Mesenchymal stem cell (in vitro differentiated cells and primary cell): ENCODE data around the gene HRAS.

Experiments
- DNase-seq: peaks from one replicate; pipeline ENCODE4 v3.0.0-alpha.2; 2013
- H2AFZ ChIP-seq: one replicate; pipeline ENCODE4 v1.6.1; 2013; ENCODE audit warnings: low read depth, mild to moderate bottlenecking, control low read depth, inconsistent platforms, low read length, moderate library complexity
- H2AK5ac ChIP-seq: 2 replicates; pipeline ENCODE4 v1.6.1; 2013; ENCODE audit warnings: low read length, moderate library complexity, mild to moderate bottlenecking, inconsistent platforms; ENCODE audit not compliant: severe bottlenecking
- H2BK120ac ChIP-seq: one replicate; pipeline ENCODE4 v1.6.1; 2013; ENCODE audit warnings: low read depth, mild to moderate bottlenecking, inconsistent platforms, low read length, moderate library complexity
- H2BK12ac ChIP-seq, 2 experiments: one replicate each; pipeline ENCODE4 v1.6.1; 2013; ENCODE audit warnings: inconsistent platforms in 2 of 2, low read length in 2 of 2, mild to moderate bottlenecking in 2 of 2, moderate library complexity in 2 of 2, control low read depth in 1 of 2
- H2BK15ac ChIP-seq: one replicate; pipeline ENCODE4 v1.6.1; 2013; ENCODE audit warnings: mild to moderate bottlenecking, low read depth, inconsistent platforms; ENCODE audit not compliant: poor library complexity, severe bottlenecking
- H2BK5ac ChIP-seq: 2 replicates; pipeline ENCODE4 v1.6.1; 2013; ENCODE audit warnings: low read depth, mild to moderate bottlenecking, low read length, control low read depth, inconsistent platforms; ENCODE audit not compliant: poor library complexity, severe bottlenecking
- H3K14ac ChIP-seq, 2 experiments: one replicate each; pipeline ENCODE4 v1.6.1; 2013; ENCODE audit warnings: inconsistent platforms in 2 of 2, low read length in 2 of 2, control low read depth in 1 of 2, mild to moderate bottlenecking in 1 of 2, moderate library complexity in 1 of 2
- H3K18ac ChIP-seq, 2 experiments: one replicate each; pipeline ENCODE4 v1.6.1; 2013; ENCODE audit warnings: inconsistent platforms in 2 of 2, low read length in 2 of 2, control low read depth in 1 of 2, low read depth in 1 of 2, mild to moderate bottlenecking in 1 of 2
- H3K23ac ChIP-seq, 2 experiments: one replicate each; pipeline ENCODE4 v1.6.1; 2013; ENCODE audit warnings: inconsistent platforms in 2 of 2, low read length in 2 of 2, mild to moderate bottlenecking in 2 of 2, moderate library complexity in 2 of 2, control low read depth in 1 of 2
- H3K27ac ChIP-seq: 2 replicates; pipeline ENCODE4 v1.5.1; 2013; ENCODE audit warnings: mild to moderate bottlenecking, moderate library complexity, low read length, control low read depth, inconsistent platforms; ENCODE audit not compliant: poor library complexity, severe bottlenecking
- H3K27me3 ChIP-seq, 2 experiments: 2 replicates each; pipeline versions ENCODE4 v1.6.1 to v1.7.0; 2013; ENCODE audit warnings: low read length in 2 of 2, mild to moderate bottlenecking in 2 of 2, moderate library complexity in 2 of 2, control low read depth in 1 of 2, inconsistent platforms in 1 of 2; ENCODE audit not compliant: control insufficient read depth in 1 of 2, insufficient read depth in 1 of 2
- H3K36me3 ChIP-seq, 2 experiments: 2 replicates each; pipeline versions ENCODE4 v1.6.1 to v1.7.0; 2013; ENCODE audit warnings: low read length in 2 of 2, control low read depth in 1 of 2, inconsistent platforms in 1 of 2, low read depth in 1 of 2, mild to moderate bottlenecking in 1 of 2; ENCODE audit not compliant: insufficient read depth in 2 of 2, control insufficient read depth in 1 of 2
- H3K4ac ChIP-seq, 2 experiments: one replicate each; pipeline ENCODE4 v1.6.1; 2013; ENCODE audit warnings: inconsistent platforms in 2 of 2, low read length in 2 of 2, mild to moderate bottlenecking in 2 of 2, moderate library complexity in 2 of 2, control low read depth in 1 of 2, low read depth in 1 of 2
- H3K4me1 ChIP-seq: 2 replicates; pipeline ENCODE4 v1.6.1; 2013; ENCODE audit warnings: low read depth, low read length, control low read depth; ENCODE audit not compliant: control insufficient read depth, insufficient read depth
- H3K4me2 ChIP-seq: 2 replicates; pipeline ENCODE4 v1.6.1; 2013; ENCODE audit warnings: low read length, mild to moderate bottlenecking, inconsistent platforms; ENCODE audit not compliant: poor library complexity, severe bottlenecking
- H3K4me3 ChIP-seq, 2 experiments: 2 replicates each; pipeline versions ENCODE4 v1.5.1 to v1.7.0; 2013; ENCODE audit warnings: low read length in 2 of 2, mild to moderate bottlenecking in 2 of 2, control low read depth in 1 of 2, low read depth in 1 of 2; ENCODE audit not compliant: insufficient read depth in 1 of 2
- H3K79me1 ChIP-seq: replicated peaks from 2 replicates; pipeline ENCODE4 v1.6.1; 2013; ENCODE audit warnings: mild to moderate bottlenecking, control low read depth, low read length, inconsistent platforms; ENCODE audit not compliant: poor library complexity, severe bottlenecking
- H3K9ac ChIP-seq: 2 replicates; pipeline ENCODE4 v1.7.0; 2013; ENCODE audit warnings: mild to moderate bottlenecking, low read length, moderate library complexity
- H3K9me3 ChIP-seq: 2 replicates; pipeline ENCODE4 v1.7.0; 2013; ENCODE audit warnings: mild to moderate bottlenecking, low read length; ENCODE audit not compliant: control insufficient read depth
- H4K8ac ChIP-seq: one replicate; pipeline ENCODE4 v1.6.1; 2013; ENCODE audit warnings: inconsistent platforms, mild to moderate bottlenecking, low read length, moderate library complexity
- H4K91ac ChIP-seq: one replicate; pipeline ENCODE4 v1.6.1; 2013; ENCODE audit warnings: mild to moderate bottlenecking, low read length, inconsistent platforms
- WGBS: methylation state at CpG from one replicate; pipeline ENCODE4 v1.1.7; 2013; ENCODE audit warnings: mixed read lengths; 5-methylcytosine and 5-hydroxymethylcytosine counted together

HRAS gene

GRCh38 chr11:488992-489391, 46.4 kb downstream of the HRAS start:
- Histone ChIP-seq H2BK12ac (no peak overlapping the region), H3K9me3 (no peaks in the 10 kb centered on the region), H4K91ac (no peak overlapping the region), H3K18ac (no peak overlapping the region), H3K23ac (no peak overlapping the region), H3K14ac (no peak overlapping the region), H4K8ac (no peak overlapping the region), H3K79me1 (peaks cover 29% of the 10 kb centered on the region), H2BK5ac (no peak overlapping the region), H3K4me2 (no peak overlapping the region), H3K27me3 (no peaks in the 10 kb centered on the region), H3K9ac (no peak overlapping the region), H3K4me3 (no peak overlapping the region), H2BK15ac (no peak overlapping the region), H3K4ac (no peak overlapping the region), H2BK120ac (no peak overlapping the region), H2AK5ac (no peak overlapping the region), H2AFZ (no peak overlapping the region), H3K36me3 (peaks cover 25 to 78% of the 10 kb centered on the region in 2 experiments), H3K4me1 (peaks cover 19% of the 10 kb centered on the region), H3K27ac (no peak overlapping the region)
- DNase-seq: no peak
- 96% methylated on average over 19 of the region's 19 CpGs for WGBS

- Histone ChIP-seq H3K14ac (no peak overlapping the region), H4K91ac (no peak overlapping the region), H3K36me3 (peaks cover 23 to 74% of the 10 kb centered on the region in 2 experiments), H3K27ac (no peak overlapping the region), H3K4me1 (peaks cover 19% of the 10 kb centered on the region), H2AFZ (no peak overlapping the region), H3K27me3 (no peaks in the 10 kb centered on the region), H3K79me1 (peaks cover 29% of the 10 kb centered on the region), H3K9ac (no peak overlapping the region), H2BK15ac (no peak overlapping the region), H3K18ac (no peak overlapping the region), H3K4ac (no peak overlapping the region), H4K8ac (no peak overlapping the region), H2BK120ac (no peak overlapping the region), H3K4me2 (no peak overlapping the region), H3K9me3 (no peaks in the 10 kb centered on the region), H2BK5ac (no peak overlapping the region), H2AK5ac (no peak overlapping the region), H3K23ac (no peak overlapping the region), H3K4me3 (no peak overlapping the region), H2BK12ac (no peak overlapping the region)
- 96% methylated on average over 19 of the region's 19 CpGs for WGBS
- DNase-seq: no peak
Measured at GRCh38 chr11:488579-488978, 46.8 kb downstream of the HRAS start.

GRCh38 chr11:488062-488461, 47.3 kb downstream of the HRAS start:
- H3K9ac ChIP-seq: no peak overlapping the region
- no peaks in the 10 kb centered on the region for H3K9me3 ChIP-seq
- no peak overlapping the region for H3K4me2 ChIP-seq
- H2BK15ac ChIP-seq: no peak overlapping the region
- no peak overlapping the region for H4K8ac ChIP-seq
- H4K91ac ChIP-seq: no peak overlapping the region
- H3K18ac ChIP-seq: no peak overlapping the region
- no peak overlapping the region for H2BK12ac ChIP-seq
- H3K4ac ChIP-seq: no peak overlapping the region
- H3K36me3 ChIP-seq: peaks cover 19 to 71% of the 10 kb centered on the region in 2 experiments
- H3K27me3 ChIP-seq: no peaks in the 10 kb centered on the region
- H2BK120ac ChIP-seq: no peak overlapping the region
- DNase-seq: no peak
- peaks cover 18% of the 10 kb centered on the region for H3K4me1 ChIP-seq
- H3K4me3 ChIP-seq: no peak overlapping the region
- H2BK5ac ChIP-seq: no peak overlapping the region
- no peak overlapping the region for H2AK5ac ChIP-seq
- no peak overlapping the region for H3K27ac ChIP-seq
- no peak overlapping the region for H3K23ac ChIP-seq
- WGBS: 97% methylated on average over 25 of the region's 25 CpGs
- peaks cover 29% of the 10 kb centered on the region for H3K79me1 ChIP-seq
- H3K14ac ChIP-seq: no peak overlapping the region
- H2AFZ ChIP-seq: no peak overlapping the region

- H3K23ac ChIP-seq: no peak overlapping the region
- peaks cover 13% of the 10 kb centered on the region for H3K4me1 ChIP-seq
- WGBS: 97% methylated on average over 22 of the region's 22 CpGs
- H3K79me1 ChIP-seq: peaks cover 29% of the 10 kb centered on the region
- H2BK15ac ChIP-seq: no peak overlapping the region
- H2BK5ac ChIP-seq: no peak overlapping the region
- DNase-seq: no peak
- no peak overlapping the region for H3K4me2 ChIP-seq
- H2BK120ac ChIP-seq: no peak overlapping the region
- H3K27ac ChIP-seq: no peak overlapping the region
- no peaks in the 10 kb centered on the region for H3K9me3 ChIP-seq
- no peak overlapping the region for H3K4me3 ChIP-seq
- no peak overlapping the region for H2AK5ac ChIP-seq
- H4K91ac ChIP-seq: no peak overlapping the region
- no peak overlapping the region for H3K9ac ChIP-seq
- H3K4ac ChIP-seq: no peak overlapping the region
- no peak overlapping the region for H3K14ac ChIP-seq
- no peak overlapping the region for H2BK12ac ChIP-seq
- H3K36me3 ChIP-seq: peaks cover 15 to 67% of the 10 kb centered on the region in 2 experiments
- no peak overlapping the region for H2AFZ ChIP-seq
- H4K8ac ChIP-seq: no peak overlapping the region
- H3K27me3 ChIP-seq: no peaks in the 10 kb centered on the region
- H3K18ac ChIP-seq: no peak overlapping the region
Measured at GRCh38 chr11:487571-488021, 47.8 kb downstream of the HRAS start.
